HG03066 (cell line): Measurements from ENCODE around the gene PRSS38.

Experiments
- ATAC-seq: cut with Tn5 transposase; IDR thresholded peaks from one replicate; pipeline ENCODE4 v1.9.1; 2021; ENCODE audit warnings: low read depth; ENCODE audit not compliant: unreplicated experiment

Gene PRSS38

GRCh38 chr1:227893949-227894721 lies 78.7 kb downstream of the PRSS38 start:
- ATAC-seq = no peak

DNA sequence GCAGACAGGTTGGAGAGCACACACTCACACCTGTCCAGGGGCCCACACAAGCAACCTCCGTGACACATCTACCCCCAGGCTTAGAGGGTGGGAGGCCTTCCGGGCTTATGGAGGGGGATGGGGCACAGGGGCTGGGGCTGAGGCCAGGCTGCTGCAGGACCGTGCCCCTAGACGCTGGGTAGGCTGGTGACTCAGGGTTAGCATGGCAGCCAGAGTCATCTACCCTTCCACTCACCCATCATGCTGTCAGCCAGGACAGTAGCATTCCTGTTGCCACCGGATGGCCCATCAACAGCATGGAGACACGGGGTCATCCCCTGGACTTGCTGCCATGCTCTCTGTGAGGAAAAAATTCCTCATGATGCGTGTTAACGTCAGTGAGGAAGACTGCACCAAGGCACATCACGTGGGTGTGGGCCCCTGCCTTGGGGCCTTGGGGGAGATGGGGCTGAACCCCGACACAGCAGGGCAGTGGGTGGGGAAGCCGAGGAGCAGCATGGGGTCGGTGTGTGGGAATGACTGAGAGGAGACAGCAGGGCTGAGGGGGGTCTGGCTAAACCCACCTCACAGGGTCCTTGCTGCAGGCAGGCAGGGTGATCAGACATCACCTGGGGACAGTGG lies 79.5 kb downstream of the PRSS38 start:
- ATAC-seq = no peak
